ENCODE measurements around the gene LYPD5. TPM values are rescaled to one million over a fixed set of nuclear protein-coding genes. Genes with fewer than 3 reads are reported as not detected.
A peak's percentile ranks its signal among the peaks of the same experiment; 100 is the strongest.

Gene LYPD5
- total and polyA plus RNA-seq, 2 of the 13 experiments (the other 11 are each of a cell fraction or from before 2014, with no cell fraction given), result not detected

DNA sequence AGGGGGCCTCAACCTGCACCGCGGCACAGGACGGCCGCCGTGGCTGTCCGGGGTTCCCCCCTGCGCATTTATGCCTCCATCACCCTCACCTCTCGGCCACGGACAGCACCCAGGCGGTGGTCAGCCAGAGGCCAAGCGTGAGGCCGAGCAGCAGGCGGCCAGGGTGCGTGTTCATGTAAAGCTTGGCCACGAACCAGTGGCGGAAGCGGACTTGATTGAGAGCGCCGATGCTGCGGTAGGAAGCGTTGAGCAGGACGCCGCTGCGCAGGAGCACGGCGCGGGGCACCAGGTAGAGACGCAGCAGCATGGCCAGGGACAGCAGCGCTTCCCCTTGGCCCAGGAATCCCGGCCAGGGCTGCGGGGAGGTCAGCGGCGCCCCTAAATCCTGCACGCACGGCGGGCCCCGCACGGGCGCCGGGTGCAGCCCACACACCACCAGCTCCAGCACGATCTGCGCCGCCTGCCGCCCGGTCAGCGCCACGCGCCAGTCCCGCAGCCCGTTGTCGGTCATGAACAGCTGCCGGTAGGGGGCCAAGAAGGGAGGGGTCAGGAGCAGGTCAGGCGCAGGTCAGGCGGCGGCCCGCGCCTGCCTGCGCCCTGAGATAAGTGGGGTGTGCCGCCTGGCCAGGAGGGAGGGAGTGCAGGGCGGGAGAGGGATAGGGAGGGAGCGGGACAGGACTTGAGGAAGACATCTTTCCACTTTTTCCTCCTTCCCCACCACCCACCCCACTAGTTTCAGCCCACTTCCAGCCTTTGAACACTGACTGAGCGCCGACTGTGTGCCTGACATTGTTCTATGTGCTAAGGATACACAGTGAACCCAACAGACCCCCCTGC lies 27.9 kb downstream of the LYPD5 start (continued):
- TF ChIP-seq, protein P1, sequence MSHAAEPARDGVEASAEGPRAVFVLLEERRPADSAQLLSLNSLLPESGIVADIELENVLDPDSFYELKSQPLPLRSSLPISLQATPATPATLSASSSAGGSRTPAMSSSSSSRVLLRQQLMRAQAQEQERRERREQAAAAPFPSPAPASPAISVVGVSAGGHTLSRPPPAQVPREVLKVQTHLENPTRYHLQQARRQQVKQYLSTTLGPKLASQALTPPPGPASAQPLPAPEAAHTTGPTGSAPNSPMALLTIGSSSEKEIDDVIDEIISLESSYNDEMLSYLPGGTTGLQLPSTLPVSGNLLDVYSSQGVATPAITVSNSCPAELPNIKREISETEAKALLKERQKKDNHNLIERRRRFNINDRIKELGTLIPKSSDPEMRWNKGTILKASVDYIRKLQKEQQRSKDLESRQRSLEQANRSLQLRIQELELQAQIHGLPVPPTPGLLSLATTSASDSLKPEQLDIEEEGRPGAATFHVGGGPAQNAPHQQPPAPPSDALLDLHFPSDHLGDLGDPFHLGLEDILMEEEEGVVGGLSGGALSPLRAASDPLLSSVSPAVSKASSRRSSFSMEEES (CRISPR knock-in tag; IDR thresholded peaks at IDR 0.05), result 0 out of 2 replicates have a peak, but pooled peaks have one; percentile 21
- TF ChIP-seq HNF1A (IDR thresholded peaks at IDR 0.05; ENCODE audit: low read depth) (no peak), HNF1A (CRISPR knock-in tag; IDR thresholded peaks at IDR 0.05; ENCODE audit: borderline replicate concordance) (0 out of 2 replicates have a peak, but pooled peaks have one; percentile 27), RARA (CRISPR knock-in tag; IDR thresholded peaks at IDR 0.05) (peak; percentile 97), ZNF496 (CRISPR knock-in tag; IDR thresholded peaks at IDR 0.05; ENCODE audit: insufficient replicate concordance) (no peak), MTA1 (CRISPR knock-in tag; IDR thresholded peaks at IDR 0.05; ENCODE audit: borderline replicate concordance) (peak; percentile 66; the same call in 1 of the 2 replicates), IRF2 (CRISPR knock-in tag; IDR thresholded peaks at IDR 0.05) (0 out of 2 replicates have a peak, but pooled peaks have one; percentile 23), ZNF75D (CRISPR knock-in tag; IDR thresholded peaks at IDR 0.05; ENCODE audit: borderline replicate concordance) (no peak), TARDBP (CRISPR knock-in tag; IDR thresholded peaks at IDR 0.05) (peak; percentile 75), POGZ (CRISPR knock-in tag; IDR thresholded peaks at IDR 0.05) (peak; percentile 42; the same call in 1 of the 2 replicates), RXRB (CRISPR knock-in tag; IDR thresholded peaks at IDR 0.05; ENCODE audit: borderline replicate concordance) (peak; percentile 83)
- TF ChIP-seq, protein P2, sequence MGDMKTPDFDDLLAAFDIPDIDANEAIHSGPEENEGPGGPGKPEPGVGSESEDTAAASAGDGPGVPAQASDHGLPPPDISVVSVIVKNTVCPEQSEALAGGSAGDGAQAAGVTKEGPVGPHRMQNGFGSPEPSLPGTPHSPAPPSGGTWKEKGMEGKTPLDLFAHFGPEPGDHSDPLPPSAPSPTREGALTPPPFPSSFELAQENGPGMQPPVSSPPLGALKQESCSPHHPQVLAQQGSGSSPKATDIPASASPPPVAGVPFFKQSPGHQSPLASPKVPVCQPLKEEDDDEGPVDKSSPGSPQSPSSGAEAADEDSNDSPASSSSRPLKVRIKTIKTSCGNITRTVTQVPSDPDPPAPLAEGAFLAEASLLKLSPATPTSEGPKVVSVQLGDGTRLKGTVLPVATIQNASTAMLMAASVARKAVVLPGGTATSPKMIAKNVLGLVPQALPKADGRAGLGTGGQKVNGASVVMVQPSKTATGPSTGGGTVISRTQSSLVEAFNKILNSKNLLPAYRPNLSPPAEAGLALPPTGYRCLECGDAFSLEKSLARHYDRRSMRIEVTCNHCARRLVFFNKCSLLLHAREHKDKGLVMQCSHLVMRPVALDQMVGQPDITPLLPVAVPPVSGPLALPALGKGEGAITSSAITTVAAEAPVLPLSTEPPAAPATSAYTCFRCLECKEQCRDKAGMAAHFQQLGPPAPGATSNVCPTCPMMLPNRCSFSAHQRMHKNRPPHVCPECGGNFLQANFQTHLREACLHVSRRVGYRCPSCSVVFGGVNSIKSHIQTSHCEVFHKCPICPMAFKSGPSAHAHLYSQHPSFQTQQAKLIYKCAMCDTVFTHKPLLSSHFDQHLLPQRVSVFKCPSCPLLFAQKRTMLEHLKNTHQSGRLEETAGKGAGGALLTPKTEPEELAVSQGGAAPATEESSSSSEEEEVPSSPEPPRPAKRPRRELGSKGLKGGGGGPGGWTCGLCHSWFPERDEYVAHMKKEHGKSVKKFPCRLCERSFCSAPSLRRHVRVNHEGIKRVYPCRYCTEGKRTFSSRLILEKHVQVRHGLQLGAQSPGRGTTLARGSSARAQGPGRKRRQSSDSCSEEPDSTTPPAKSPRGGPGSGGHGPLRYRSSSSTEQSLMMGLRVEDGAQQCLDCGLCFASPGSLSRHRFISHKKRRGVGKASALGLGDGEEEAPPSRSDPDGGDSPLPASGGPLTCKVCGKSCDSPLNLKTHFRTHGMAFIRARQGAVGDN (CRISPR knock-in tag; IDR thresholded peaks at IDR 0.05), result peak; percentile 81
- TF ChIP-seq, protein P3, sequence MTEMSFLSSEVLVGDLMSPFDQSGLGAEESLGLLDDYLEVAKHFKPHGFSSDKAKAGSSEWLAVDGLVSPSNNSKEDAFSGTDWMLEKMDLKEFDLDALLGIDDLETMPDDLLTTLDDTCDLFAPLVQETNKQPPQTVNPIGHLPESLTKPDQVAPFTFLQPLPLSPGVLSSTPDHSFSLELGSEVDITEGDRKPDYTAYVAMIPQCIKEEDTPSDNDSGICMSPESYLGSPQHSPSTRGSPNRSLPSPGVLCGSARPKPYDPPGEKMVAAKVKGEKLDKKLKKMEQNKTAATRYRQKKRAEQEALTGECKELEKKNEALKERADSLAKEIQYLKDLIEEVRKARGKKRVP (CRISPR knock-in tag; IDR thresholded peaks at IDR 0.05), result no peak

All from HepG2 (cell line).